GM18499 (cell line): ENCODE measurements around the gene CUL4A.
"Not testable (repeated sequence)": the region's sequence is repeated elsewhere in the genome, so short reads cannot be mapped to it uniquely, and the experiment has no call there.

Experiments used
- ATAC-seq: cut with Tn5 transposase; IDR thresholded peaks from one replicate; pipeline ENCODE4 v1.9.1; 2021; ENCODE audit warnings: moderate number of reproducible peaks; ENCODE audit not compliant: insufficient read depth, unreplicated experiment

Gene CUL4A

DNA sequence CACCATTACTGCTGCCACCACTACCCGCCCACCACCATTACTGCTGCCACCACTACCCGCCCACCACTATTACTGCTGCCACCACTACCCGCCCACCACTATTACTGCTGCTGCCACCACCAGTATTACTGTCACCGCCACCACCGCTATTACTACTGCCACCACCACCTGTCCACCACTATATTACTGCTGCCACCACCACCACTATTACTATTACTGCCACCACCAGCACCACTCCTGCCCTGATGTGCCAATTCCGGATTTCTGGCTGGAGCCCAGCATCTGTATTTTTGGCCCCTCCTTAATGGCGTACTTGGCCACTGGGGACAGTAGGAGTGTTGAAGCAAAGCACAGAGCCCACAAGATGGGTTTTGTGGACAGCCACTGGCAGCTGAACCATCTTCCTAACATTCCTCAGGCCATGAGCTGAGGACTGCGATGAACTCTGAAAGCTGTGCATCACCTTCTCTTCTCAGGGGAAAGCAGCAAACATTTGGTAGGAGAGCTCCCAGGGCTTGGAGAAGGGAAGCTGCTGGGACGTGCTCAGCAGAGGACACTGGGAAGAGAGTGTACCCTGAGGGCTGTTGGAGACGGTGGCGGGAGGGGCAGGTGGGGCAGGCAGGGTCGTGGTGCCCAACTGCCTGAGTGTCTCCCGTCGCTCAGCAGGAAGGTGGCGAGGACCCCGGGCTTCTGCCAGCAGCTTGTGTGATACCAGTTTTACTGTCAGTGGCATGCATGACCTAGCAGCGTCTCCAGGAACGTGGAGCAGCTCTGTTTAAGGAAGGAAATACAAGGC is 23.0 kb downstream of the CUL4A start:
- ATAC-seq = no peak

DNA sequence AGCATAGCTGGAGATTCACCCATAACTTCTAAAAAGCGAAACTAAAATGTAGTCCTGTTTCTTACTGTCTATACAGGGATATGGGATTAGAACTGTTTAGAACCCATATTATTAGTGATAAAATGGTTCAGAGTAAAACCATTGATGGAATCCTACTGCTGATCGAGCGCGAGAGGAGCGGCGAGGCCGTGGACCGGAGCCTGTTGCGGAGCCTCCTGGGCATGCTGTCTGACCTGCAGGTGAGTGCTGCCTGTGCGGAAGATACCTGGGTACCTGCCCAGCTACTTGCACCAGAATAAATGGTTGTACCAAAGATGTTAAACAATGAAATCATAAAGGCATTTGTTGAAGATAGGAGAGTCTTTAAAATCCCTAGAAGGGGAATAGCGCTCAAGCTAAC is 23.7 kb downstream of the CUL4A start:
- ATAC-seq = no peak

GRCh38 chr13:113238536-113238935 is 29.1 kb downstream of the CUL4A start:
- ATAC-seq = no peak

DNA sequence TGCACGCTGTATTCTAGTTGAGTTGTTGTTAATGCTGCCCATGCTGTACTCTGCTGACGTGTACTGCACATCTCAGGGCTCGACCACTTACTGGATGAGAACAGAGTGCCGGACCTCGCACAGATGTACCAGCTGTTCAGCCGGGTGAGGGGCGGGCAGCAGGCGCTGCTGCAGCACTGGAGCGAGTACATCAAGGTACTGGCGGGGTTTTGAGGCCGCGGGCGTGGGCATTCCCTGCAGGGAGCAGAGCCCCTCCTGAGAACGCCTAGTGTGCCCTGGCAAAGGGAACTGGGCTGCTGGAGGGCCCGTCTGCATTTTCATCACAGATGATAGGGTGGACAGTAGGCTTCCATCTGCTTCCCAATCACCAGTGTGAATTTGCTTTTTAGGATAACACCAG is 29.9 kb downstream of the CUL4A start:
- no peak for ATAC-seq

- ATAC-seq = no peak
Observed at GRCh38 chr13:113239986-113240385, 30.6 kb downstream of the CUL4A start.

DNA sequence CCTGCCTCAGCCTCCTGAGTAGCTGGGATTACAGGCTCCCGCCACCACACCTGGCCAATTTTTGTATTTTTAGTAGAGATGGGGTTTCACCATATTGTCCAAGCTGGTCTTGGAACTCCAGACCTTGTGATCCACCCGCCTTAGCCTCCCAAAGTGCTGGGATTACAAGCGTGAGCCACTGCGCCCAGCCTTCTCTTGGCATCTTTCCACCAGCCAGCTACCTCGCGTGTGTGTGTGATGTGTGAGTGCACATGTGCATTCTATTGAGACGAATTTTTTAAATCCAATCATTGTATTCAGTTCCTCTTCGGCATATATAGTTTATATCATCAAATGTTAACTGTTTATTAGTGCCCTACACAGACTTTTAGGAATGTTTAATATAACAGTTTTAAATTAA is 32.2 kb downstream of the CUL4A start:
- ATAC-seq = not testable (repeated sequence)

- no peak for ATAC-seq
Observed at GRCh38 chr13:113243847-113244246, 34.4 kb downstream of the CUL4A start.

DNA sequence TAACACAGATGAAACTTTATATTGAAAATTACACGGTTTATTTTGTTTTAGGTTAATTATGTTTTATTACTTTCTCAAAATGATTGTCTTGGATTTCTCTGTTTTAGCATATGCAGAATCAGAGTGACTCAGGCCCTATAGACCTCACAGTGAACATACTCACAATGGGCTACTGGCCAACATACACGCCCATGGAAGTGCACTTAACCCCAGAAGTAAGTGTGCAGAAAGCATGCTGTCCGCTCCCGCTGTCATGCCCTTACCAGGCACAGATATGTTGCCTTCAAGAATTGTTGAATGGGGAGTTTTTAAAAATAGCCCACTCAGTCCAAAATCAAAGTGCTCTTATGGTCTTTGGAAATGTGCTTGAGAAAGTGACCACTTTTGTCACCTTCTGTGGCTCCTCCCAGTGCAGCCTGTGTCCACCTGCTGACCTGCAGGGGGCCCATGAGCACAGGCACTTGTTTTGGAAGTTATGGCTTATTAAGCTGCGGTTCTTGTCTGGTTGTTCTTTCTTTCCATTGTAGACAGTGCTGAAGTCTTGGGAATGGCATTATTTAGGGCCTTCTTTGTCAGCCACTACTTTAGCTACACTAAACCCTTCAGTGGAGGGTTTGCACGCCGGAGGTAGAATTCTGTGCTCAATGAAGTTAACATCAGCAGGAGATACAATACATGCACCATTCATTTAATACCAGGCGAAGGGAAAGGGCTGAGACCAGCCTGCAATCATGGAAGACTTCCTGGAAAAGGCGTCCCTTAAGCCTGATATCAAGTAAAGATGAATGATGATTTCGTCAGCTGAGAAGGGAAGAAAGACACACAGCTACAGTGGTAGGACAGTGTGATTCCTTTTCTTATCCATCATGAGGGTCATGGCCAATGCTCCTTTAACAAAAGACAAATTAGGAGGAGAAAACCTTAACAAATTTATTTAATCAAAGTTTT is 36.7 kb downstream of the CUL4A start:
- ATAC-seq = no peak

- ATAC-seq = no peak
Observed at GRCh38 chr13:113252516-113253095, 43.2 kb downstream of the CUL4A start.

DNA sequence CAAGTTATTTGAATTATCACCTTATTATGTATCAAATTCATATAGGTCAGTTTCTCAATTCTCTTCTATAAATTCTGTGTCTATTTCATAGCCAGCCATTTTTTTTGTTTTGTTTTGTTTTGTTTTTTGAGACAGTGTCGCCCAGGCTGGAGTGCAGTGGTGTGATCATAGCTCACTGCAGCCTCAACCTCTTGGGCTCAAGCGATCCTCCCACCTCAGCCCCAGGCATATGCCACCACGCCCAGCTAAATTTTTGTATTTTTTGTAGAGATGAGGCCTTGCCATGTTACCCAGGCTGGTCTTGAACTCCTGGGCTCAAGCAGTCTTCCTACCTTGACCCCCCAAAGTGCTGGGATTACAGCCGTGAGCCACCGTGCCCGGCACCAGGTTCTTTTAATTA is 48.5 kb downstream of the CUL4A start:
- not testable (repeated sequence) for ATAC-seq

DNA sequence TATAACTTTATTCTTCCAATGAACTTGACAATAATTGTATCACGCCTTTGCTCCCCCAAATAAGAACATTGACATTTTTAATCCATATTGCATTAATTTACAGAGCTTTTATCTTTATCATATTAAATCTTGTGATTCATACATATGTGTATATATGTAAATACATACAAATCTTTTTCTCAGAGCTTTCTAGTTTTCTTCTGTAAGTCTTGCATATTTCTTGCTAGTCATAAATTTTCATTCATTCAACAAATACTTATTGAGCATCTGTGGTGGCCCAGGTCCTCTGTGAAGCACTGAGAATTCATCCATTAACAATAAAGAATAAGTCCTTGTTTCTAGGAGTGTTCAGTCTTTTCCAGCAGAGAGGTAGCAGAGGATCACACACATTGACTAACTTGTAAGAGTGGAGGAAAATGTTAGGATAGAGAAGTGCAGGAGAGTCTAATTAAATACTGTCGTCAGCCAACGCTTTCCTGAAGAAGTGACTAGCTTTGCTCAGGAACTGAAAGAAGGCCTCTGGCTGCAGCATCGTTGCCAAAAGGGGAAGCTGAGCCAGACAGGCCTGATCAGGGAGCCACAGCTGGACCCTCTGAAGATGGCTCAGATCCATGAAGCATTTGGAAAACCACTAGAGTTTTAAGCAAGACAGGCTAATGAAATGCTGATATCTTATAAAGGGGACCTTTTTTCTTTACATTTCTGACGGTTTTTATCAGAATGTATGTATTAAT is 49.1 kb downstream of the CUL4A start:
- ATAC-seq = no peak

DNA sequence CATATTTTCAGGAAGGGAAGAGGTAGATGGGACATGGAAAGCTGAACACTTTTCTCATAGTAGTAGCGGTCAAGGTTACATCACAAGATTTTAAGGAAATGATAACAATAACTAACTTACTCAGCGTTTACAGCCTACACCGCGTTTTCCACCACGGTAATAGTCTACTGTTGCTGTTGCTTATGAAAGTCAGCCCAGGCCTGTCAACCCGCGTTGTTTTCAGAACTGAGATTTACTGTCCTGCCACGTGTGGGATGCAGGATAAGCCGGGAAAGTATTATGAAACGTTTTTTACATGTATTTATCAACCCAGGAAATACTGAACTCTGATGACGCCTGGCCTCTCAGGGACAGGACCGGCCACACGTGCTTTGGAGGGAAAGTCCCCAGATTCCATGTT is 51.6 kb downstream of the CUL4A start:
- ATAC-seq = no peak

DNA sequence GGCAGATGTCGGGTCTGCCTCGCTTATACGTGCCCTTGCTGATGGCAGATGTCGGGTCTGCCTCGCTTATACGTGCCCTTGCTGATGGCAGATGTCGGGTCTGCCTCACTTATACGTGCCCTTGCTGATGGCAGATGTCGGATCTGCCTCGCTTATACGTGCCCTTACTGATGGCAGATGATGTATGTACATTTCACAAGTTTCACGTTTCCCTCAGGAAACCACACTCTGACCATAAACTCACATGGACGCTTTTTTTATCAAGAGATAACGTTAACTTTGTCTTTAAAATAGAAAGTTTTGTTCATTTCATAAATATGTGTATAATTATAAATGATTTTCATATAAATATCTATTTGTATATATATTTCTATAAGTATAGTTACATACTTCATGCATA is 53.6 kb downstream of the CUL4A start:
- not testable (repeated sequence) for ATAC-seq

DNA sequence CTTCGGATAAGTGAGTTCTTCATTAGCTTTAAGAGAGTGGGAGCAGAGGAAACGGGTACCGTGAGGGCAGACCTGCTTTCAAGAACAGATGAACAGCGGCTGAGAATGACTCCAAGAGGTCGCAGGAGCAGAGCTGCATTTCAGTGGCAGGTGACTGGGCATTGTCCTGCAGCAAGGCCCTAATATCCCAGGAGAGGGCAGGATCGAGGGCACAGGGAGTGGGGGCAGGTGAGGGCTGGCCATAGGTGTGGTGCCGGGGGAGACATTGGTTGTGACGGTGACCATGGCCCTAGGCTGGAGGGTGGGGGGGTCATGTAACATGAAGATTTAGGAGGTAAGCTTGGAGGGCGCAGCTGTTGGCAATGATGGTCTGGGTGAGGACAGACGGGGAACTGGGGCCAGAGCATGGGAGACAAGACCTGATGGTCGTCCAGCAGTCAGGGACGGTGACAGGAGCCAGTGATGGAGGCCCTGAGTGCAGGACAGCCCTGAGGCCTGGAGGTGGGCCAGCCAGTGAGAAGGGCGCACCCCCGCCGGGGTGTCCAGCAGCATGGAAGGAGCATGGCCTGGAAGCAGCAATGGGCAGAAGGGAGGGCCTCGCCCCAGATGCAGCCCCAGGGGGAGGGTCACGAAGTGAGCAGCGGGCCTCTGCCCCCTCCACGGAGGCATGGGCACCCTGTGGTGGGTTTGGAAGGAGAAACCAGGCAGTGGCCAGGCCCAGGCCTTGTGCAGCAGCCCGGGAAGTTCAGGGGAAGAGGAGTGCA is 58.4 kb downstream of the CUL4A start:
- no peak for ATAC-seq

DNA sequence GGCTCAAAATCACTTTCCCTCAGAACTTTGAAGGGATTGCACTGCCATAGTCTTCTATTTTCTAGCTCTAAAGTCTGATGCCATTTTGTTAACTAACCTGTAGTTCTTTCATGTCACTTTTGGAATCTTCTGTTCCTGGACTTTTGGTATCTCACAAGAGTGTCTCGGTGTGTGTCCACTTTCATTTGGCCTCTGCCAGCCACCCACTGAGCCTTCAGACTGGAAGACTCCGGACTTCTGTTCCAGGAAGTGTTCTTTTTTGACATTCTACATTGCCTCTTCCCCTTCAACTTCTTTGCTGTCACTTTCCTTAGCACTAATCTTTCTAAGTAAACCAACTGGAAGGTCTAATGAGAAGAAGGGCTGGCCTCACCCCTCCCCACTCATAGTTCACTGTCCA is 62.6 kb downstream of the CUL4A start:
- ATAC-seq = no peak

GRCh38 chr13:113272701-113273181 is 63.3 kb downstream of the CUL4A start:
- ATAC-seq = no peak

DNA sequence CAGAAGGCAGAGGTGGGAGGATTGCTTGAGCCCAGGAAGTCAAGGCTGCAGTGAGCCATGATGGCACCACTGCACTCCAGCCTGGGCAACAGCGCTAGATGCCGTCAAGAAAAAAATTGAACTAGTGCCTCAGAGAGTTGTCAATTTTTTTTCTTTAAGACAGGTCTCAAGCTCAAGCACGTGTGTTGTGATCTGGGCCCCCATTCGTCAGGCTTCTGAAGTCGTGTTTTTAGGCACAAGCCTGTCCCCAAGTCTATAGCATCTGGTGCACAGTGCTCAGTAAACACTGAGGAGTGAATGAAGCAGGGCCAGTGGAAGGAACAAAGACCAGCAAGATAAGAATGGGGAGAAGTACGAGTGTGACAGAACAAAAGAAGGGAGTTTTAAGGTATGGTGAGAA is 63.9 kb downstream of the CUL4A start:
- no peak for ATAC-seq

- ATAC-seq = no peak
Observed at GRCh38 chr13:113273851-113274590, 64.6 kb downstream of the CUL4A start.

DNA sequence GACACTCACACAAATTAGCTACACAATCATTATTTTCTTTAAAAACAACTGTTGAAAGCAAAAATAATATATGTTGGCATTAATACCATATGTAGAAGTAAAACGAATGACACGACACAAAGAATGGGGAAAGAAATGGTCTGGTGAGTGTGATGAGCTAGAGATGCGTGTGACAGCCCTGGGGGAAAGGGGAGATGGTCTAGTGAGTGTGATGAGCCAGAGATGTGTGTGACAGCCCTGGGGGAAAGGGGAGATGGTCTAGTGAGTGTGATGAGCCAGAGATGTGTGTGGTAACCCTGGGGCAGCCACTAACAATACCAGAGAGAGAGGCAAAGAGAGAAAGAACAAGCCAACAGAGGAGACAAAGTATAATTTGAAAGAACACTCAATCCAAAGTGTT is 65.3 kb downstream of the CUL4A start:
- ATAC-seq = no peak
